ENCODE results near the gene TDG. TPM values are rescaled to one million over a fixed set of nuclear protein-coding genes. Genes with fewer than 3 reads are reported as not detected.
"Not testable (repeated sequence)": the region's sequence is repeated elsewhere in the genome, so short reads cannot be mapped to it uniquely, and the experiment has no call there.

Gene TDG
- total and polyA plus RNA-seq, 4 donors: 5.0 to 18.7 (median 11.8) TPM

DNA sequence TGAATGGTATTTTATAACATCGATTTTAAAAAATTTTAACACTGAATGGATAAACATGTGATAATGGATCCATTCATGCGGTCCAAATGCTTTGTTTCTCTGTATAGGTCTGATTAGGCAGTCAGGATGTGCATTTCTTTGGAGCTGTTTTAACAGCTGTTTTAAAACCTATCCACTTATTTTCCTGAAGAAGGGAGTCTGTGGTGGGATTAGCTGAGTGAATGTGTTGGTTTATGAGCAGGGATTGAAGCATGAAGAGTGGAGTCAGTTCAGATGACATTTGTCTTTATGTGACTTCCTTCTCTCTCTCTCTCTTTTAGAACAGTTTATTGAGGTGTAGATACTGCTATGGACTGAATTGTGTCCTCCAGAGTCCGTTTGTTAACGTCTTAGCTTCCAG, 46.7 kb downstream of the TDG start:
- WGBS: 74% methylated on average over 4 of the region's 4 CpGs
- Histone ChIP-seq H3K4me1 (ENCODE audit: control insufficient read depth in 4 of 4, insufficient read depth in 4 of 4, low read length in 3 of 4) (no peaks in the 10 kb centered on the region), H3K9ac (ENCODE audit: low read depth in 1 of 2, low read length in 2 of 2) (no peak overlapping the region), H3K36me3 (ENCODE audit: control insufficient read depth in 4 of 4, insufficient read depth in 3 of 4, low read depth in 1 of 4, low read length in 3 of 4) (no peaks in the 10 kb centered on the region), H3K27ac (ENCODE audit: low read depth in 1 of 2, low read length in 2 of 2) (no peak overlapping the region), H3K27me3 (ENCODE audit: control insufficient read depth in 4 of 4, insufficient read depth in 4 of 4, low read length in 3 of 4) (no peaks in the 10 kb centered on the region), H3K4me3 (ENCODE audit: low read depth in 1 of 3, low read length in 3 of 3) (no peak overlapping the region), H3K9me3 (ENCODE audit: control insufficient read depth in 4 of 4, low read length in 3 of 4) (no peaks in the 10 kb centered on the region)
- TF ChIP-seq RAD21 (IDR thresholded peaks at IDR 0.05) (no peak), EGR1 (IDR thresholded peaks at IDR 0.05; ENCODE audit: low read depth in 2 of 2) (no peak), TAF1 (conservative IDR thresholded peaks at IDR 0.05) (no peak), SP1 (IDR thresholded peaks at IDR 0.05) (no peak), FOXA1 (IDR thresholded peaks at IDR 0.05) (no peak), YY1 (IDR thresholded peaks at IDR 0.05) (no peak), NR2F2 (IDR thresholded peaks at IDR 0.05) (no peak), FOXA2 (IDR thresholded peaks at IDR 0.05) (no peak), GABPA (IDR thresholded peaks at IDR 0.05 in 1 of 2, conservative IDR thresholded peaks at IDR 0.05 in 1 of 2) (no peak), HNF4G (IDR thresholded peaks at IDR 0.05) (no peak), RXRA (IDR thresholded peaks at IDR 0.05) (no peak)
- TF ChIP-seq, protein P1, sequence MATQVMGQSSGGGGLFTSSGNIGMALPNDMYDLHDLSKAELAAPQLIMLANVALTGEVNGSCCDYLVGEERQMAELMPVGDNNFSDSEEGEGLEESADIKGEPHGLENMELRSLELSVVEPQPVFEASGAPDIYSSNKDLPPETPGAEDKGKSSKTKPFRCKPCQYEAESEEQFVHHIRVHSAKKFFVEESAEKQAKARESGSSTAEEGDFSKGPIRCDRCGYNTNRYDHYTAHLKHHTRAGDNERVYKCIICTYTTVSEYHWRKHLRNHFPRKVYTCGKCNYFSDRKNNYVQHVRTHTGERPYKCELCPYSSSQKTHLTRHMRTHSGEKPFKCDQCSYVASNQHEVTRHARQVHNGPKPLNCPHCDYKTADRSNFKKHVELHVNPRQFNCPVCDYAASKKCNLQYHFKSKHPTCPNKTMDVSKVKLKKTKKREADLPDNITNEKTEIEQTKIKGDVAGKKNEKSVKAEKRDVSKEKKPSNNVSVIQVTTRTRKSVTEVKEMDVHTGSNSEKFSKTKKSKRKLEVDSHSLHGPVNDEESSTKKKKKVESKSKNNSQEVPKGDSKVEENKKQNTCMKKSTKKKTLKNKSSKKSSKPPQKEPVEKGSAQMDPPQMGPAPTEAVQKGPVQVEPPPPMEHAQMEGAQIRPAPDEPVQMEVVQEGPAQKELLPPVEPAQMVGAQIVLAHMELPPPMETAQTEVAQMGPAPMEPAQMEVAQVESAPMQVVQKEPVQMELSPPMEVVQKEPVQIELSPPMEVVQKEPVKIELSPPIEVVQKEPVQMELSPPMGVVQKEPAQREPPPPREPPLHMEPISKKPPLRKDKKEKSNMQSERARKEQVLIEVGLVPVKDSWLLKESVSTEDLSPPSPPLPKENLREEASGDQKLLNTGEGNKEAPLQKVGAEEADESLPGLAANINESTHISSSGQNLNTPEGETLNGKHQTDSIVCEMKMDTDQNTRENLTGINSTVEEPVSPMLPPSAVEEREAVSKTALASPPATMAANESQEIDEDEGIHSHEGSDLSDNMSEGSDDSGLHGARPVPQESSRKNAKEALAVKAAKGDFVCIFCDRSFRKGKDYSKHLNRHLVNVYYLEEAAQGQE (IDR thresholded peaks at IDR 0.05): no peak
- TF ChIP-seq, protein P2, sequence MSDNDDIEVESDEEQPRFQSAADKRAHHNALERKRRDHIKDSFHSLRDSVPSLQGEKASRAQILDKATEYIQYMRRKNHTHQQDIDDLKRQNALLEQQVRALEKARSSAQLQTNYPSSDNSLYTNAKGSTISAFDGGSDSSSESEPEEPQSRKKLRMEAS (IDR thresholded peaks at IDR 0.05): no peak
- TF ChIP-seq, protein P3, sequence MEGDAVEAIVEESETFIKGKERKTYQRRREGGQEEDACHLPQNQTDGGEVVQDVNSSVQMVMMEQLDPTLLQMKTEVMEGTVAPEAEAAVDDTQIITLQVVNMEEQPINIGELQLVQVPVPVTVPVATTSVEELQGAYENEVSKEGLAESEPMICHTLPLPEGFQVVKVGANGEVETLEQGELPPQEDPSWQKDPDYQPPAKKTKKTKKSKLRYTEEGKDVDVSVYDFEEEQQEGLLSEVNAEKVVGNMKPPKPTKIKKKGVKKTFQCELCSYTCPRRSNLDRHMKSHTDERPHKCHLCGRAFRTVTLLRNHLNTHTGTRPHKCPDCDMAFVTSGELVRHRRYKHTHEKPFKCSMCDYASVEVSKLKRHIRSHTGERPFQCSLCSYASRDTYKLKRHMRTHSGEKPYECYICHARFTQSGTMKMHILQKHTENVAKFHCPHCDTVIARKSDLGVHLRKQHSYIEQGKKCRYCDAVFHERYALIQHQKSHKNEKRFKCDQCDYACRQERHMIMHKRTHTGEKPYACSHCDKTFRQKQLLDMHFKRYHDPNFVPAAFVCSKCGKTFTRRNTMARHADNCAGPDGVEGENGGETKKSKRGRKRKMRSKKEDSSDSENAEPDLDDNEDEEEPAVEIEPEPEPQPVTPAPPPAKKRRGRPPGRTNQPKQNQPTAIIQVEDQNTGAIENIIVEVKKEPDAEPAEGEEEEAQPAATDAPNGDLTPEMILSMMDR (IDR thresholded peaks at IDR 0.05; ENCODE audit: low read depth, low read length, missing input control): no peak
- no peak for DNase-seq (ENCODE audit: low spot score)

DNA sequence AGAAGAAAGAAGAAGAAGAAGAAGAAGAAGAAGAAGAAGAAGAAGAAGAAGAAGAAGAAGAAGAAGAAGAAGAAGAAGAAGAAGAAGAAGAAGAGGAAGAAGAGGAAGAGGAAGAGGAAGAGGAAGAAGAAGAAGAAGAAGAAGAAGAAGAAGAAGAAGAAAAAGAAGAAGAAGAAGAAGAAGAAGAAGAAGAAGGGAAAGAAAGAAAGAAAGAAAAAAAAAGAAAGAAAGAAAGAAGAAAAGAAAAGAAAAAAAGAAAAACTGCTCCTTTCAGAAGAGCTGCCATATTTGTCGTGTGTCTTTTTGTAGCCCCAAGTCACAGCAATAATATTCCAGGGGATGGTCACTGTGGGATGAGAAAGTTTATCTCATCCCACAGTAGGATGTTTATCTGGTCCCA, 56.2 kb downstream of the TDG start:
- H3K9me3 ChIP-seq (ENCODE audit: control insufficient read depth in 4 of 4, low read length in 3 of 4); H3K9ac ChIP-seq (ENCODE audit: low read depth in 1 of 2, low read length in 2 of 2); DNase-seq (ENCODE audit: low spot score); H3K4me1 ChIP-seq (ENCODE audit: control insufficient read depth in 4 of 4, insufficient read depth in 4 of 4, low read length in 3 of 4); H3K36me3 ChIP-seq (ENCODE audit: control insufficient read depth in 4 of 4, insufficient read depth in 3 of 4, low read depth in 1 of 4, low read length in 3 of 4); H3K27me3 ChIP-seq (ENCODE audit: control insufficient read depth in 4 of 4, insufficient read depth in 4 of 4, low read length in 3 of 4); H3K27ac ChIP-seq (ENCODE audit: low read depth in 1 of 2, low read length in 2 of 2); H3K4me3 ChIP-seq (ENCODE audit: low read depth in 1 of 3, low read length in 3 of 3): not testable (repeated sequence)
- WGBS: 79% methylated on average over 1 of the region's 1 CpG

DNA sequence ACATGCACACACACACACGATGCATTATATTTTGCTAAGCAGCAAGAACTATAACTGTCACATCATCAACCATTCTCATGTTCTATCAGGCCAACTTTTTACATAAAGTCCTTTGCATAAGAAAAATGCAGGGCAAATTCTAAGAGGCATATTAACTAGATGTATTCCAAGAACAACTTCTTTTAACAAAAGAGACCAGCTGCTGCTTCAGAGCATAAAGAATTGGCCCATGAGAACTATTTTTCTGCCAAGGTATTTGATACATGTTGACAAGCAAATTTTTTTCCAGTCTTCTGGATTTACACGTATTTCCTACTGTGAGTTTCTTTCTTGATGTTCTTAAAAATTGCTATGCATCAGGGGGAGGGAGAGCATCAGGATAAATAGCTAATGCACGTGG, 57.1 kb downstream of the TDG start:
- no peaks in the 10 kb centered on the region for H3K9me3 ChIP-seq (ENCODE audit: control insufficient read depth in 4 of 4, low read length in 3 of 4)
- H3K4me3 ChIP-seq (ENCODE audit: low read depth in 1 of 3, low read length in 3 of 3): no peak overlapping the region
- H3K27ac ChIP-seq (ENCODE audit: low read depth in 1 of 2, low read length in 2 of 2): no peak overlapping the region
- H3K9ac ChIP-seq (ENCODE audit: low read depth in 1 of 2, low read length in 2 of 2): no peak overlapping the region
- H3K27me3 ChIP-seq (ENCODE audit: control insufficient read depth in 4 of 4, insufficient read depth in 4 of 4, low read length in 3 of 4): no peaks in the 10 kb centered on the region
- no peaks in the 10 kb centered on the region for H3K4me1 ChIP-seq (ENCODE audit: control insufficient read depth in 4 of 4, insufficient read depth in 4 of 4, low read length in 3 of 4)
- 68% methylated on average over 3 of the region's 3 CpGs for WGBS
- no peak for DNase-seq (ENCODE audit: low spot score)
- peaks cover 0 to 1% (median 0%) of the 10 kb centered on the region in 4 donors for H3K36me3 ChIP-seq (ENCODE audit: control insufficient read depth in 4 of 4, insufficient read depth in 3 of 4, low read depth in 1 of 4, low read length in 3 of 4)
- TF ChIP-seq RXRA (IDR thresholded peaks at IDR 0.05) (no peak), GABPA (IDR thresholded peaks at IDR 0.05 in 1 of 2, conservative IDR thresholded peaks at IDR 0.05 in 1 of 2) (no peak), FOXA2 (IDR thresholded peaks at IDR 0.05) (no peak), HNF4A (conservative IDR thresholded peaks at IDR 0.05) (no peak), RAD21 (IDR thresholded peaks at IDR 0.05) (no peak), SP1 (IDR thresholded peaks at IDR 0.05) (no peak), JUND (IDR thresholded peaks at IDR 0.05) (no peak), EGR1 (IDR thresholded peaks at IDR 0.05; ENCODE audit: low read depth in 2 of 2) (no peak), NR2F2 (IDR thresholded peaks at IDR 0.05) (no peak), ATF3 (IDR thresholded peaks at IDR 0.05) (no peak), TAF1 (conservative IDR thresholded peaks at IDR 0.05) (no peak)
- TF ChIP-seq, protein P3 (IDR thresholded peaks at IDR 0.05; ENCODE audit: low read depth, low read length, missing input control): no peak
- TF ChIP-seq, protein P4, sequence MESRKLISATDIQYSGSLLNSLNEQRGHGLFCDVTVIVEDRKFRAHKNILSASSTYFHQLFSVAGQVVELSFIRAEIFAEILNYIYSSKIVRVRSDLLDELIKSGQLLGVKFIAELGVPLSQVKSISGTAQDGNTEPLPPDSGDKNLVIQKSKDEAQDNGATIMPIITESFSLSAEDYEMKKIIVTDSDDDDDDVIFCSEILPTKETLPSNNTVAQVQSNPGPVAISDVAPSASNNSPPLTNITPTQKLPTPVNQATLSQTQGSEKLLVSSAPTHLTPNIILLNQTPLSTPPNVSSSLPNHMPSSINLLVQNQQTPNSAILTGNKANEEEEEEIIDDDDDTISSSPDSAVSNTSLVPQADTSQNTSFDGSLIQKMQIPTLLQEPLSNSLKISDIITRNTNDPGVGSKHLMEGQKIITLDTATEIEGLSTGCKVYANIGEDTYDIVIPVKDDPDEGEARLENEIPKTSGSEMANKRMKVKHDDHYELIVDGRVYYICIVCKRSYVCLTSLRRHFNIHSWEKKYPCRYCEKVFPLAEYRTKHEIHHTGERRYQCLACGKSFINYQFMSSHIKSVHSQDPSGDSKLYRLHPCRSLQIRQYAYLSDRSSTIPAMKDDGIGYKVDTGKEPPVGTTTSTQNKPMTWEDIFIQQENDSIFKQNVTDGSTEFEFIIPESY (IDR thresholded peaks at IDR 0.05): no peak

Measured in liver (tissue), 9 donors.